ENCODE results near the gene MZF1.
"Not testable (repeated sequence)": the region's sequence is repeated elsewhere in the genome, so short reads cannot be mapped to it uniquely, and the experiment has no call there.

MZF1 gene

GRCh38 chr19:58572818-58573657 lies at the start of gene MZF1:
Gene MZF1 (minus strand): TSS chr19:58573335. CDS start chr19:58571389, 1,946 bp downstream.
- DNase-seq = peak; percentile 100

GRCh38 chr19:58607213-58607612 lies 34.1 kb upstream of the MZF1 start:
- DNase-seq = not testable (repeated sequence)

GRCh38 chr19:58606251-58606896 lies 33.2 kb upstream of the MZF1 start:
- not testable (repeated sequence) for DNase-seq

GRCh38 chr19:58586133-58586765 lies 13.1 kb upstream of the MZF1 start:
- no peak for DNase-seq

- DNase-seq = no peak
These were observed 12.5 kb upstream of the MZF1 start for GRCh38 chr19:58585442-58586132.

GRCh38 chr19:58584498-58585441 lies 11.6 kb upstream of the MZF1 start:
- DNase-seq = no peak

GRCh38 chr19:58582985-58583384 lies 9.8 kb upstream of the MZF1 start:
- no peak for DNase-seq

GRCh38 chr19:58581227-58582141 lies 8.3 kb upstream of the MZF1 start:
- DNase-seq = peak; percentile 95

- DNase-seq = no peak
These were observed 6.5 kb upstream of the MZF1 start for GRCh38 chr19:58579473-58580142.

- peak; percentile 56 for DNase-seq
These were observed 5.1 kb upstream of the MZF1 start for GRCh38 chr19:58578012-58578925.

GRCh38 chr19:58577581-58577980 lies 4.4 kb upstream of the MZF1 start:
- DNase-seq = not testable (repeated sequence)

GRCh38 chr19:58575183-58576041 lies 2.3 kb upstream of the MZF1 start:
- peak; percentile 92 for DNase-seq

GRCh38 chr19:58573658-58574164 lies 576 bp upstream of the MZF1 start:
- no peak for DNase-seq

- no peak for DNase-seq
These were observed 913 bp downstream of the MZF1 start for GRCh38 chr19:58572026-58572817.

- no peak for DNase-seq
These were observed 1.6 kb downstream of the MZF1 start for GRCh38 chr19:58571575-58571947.

- DNase-seq = peak; percentile 59
These were observed 2.2 kb downstream of the MZF1 start for GRCh38 chr19:58570770-58571574.

Data from activated effector memory CD4-positive, alpha-beta T cell treated with anti-CD3 and anti-CD28 coated beads, Interleukin-2, amount 50 U/mL, for 16 hours (primary cell).